GM13977 (cell line): ENCODE results near the gene DCAF7.

Experiments used
- DNase-seq: peaks from one replicate; pipeline ENCODE4 v3.0.0; 2012; ENCODE audit warnings: low spot score
- CTCF ChIP-seq: IDR thresholded peaks from 2 replicates; pipeline ENCODE4 v1.5.1; 2012; ENCODE audit warnings: mild to moderate bottlenecking, control low read depth; ENCODE audit not compliant: insufficient read depth; ENCODE audit errors: extremely low read depth, missing control alignments
- in situ Hi-C: fragments of 300-500 bp; cut with MboI; formaldehyde crosslinking; loops from one replicate; pipeline ENCODE4 v1.12.0; 2022; ENCODE audit warnings: low sequenced_read_pairs, low pct_unique_long_range_greater_than_20kb, mixed read lengths, inconsistent platforms; ENCODE audit not compliant: unreplicated experiment

The DCAF7 gene

GRCh38 chr17:63623786-63624530 is 73.7 kb downstream of the DCAF7 start:
- no peak for TF ChIP-seq CTCF
- in situ Hi-C loops: no loop called here
- DNase-seq: no peak

GRCh38 chr17:63624531-63624880 is 74.2 kb downstream of the DCAF7 start:
- TF ChIP-seq CTCF: no peak
- no peak for DNase-seq
- in situ Hi-C loops: no loop called here

- no peak for DNase-seq
- in situ Hi-C loops: no loop called here
- TF ChIP-seq CTCF: no peak
Measured at GRCh38 chr17:63626551-63627180, 76.4 kb downstream of the DCAF7 start.

GRCh38 chr17:63629627-63630026 is 79.3 kb downstream of the DCAF7 start:
- no peak for DNase-seq
- no peak for TF ChIP-seq CTCF
- in situ Hi-C loops: no loop called here

- in situ Hi-C loops: no loop called here
- no peak for TF ChIP-seq CTCF
- DNase-seq: no peak
Measured at GRCh38 chr17:63631062-63631461, 80.8 kb downstream of the DCAF7 start.

- DNase-seq: no peak
- no peak for TF ChIP-seq CTCF
- in situ Hi-C loops: no loop called here
Measured at GRCh38 chr17:63631626-63632025, 81.3 kb downstream of the DCAF7 start.

GRCh38 chr17:63633742-63634141 is 83.5 kb downstream of the DCAF7 start:
- in situ Hi-C loops: no loop called here
- no peak for DNase-seq
- no peak for TF ChIP-seq CTCF
